Measurements from ENCODE around the gene TRIP10.
"Not testable (repeated sequence)": the region's sequence is repeated elsewhere in the genome, so short reads cannot be mapped to it uniquely, and the experiment has no call there.

TRIP10 gene

GRCh38 chr19:6794686-6795431 is 55.4 kb downstream of the TRIP10 start:
- no peak for DNase-seq (ENCODE audit: low read depth)

GRCh38 chr19:6796278-6796677 is 56.8 kb downstream of the TRIP10 start:
- no peak for DNase-seq (ENCODE audit: low read depth)

DNA sequence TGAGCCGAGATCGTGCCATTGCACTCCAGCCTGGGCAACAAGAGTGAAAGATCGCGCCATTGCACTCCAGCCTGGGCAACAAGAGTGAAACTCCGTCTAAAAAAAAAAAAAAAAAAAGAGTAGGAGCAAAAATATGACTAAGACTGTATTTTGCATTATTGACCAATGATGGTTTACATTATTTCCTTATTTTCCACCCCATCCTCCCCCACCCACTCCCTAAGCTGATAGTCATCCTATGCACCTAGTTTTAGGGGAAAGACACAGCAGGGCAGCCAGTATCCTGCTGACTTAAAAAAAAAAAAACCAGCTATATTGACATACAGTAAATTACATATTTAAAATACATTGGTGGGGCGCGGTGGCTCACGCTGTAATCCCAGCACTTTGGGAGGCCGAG is 58.2 kb downstream of the TRIP10 start:
- no peak for DNase-seq (ENCODE audit: low read depth)

- DNase-seq (ENCODE audit: low read depth): not testable (repeated sequence)
Observed at GRCh38 chr19:6800160-6800790, 60.8 kb downstream of the TRIP10 start.

- DNase-seq (ENCODE audit: low read depth): no peak
Observed at GRCh38 chr19:6800991-6801484, 61.6 kb downstream of the TRIP10 start.

Data from stimulated activated CD8-positive, alpha-beta memory T cell treated with anti-CD3 and anti-CD28 coated beads, Interleukin-15, amount 100 ng/mL, for 24 hours (primary cell).